HepG2 (cell line): ENCODE data around the gene ATG9A. TPM values are rescaled to one million over a fixed set of nuclear protein-coding genes. Genes with fewer than 3 reads are reported as not detected.

Experiments used
- ESRRA ChIP-seq: sonication (generic); formaldehyde crosslinking; IDR thresholded peaks from 2 replicates; pipeline ENCODE4 v1.5.1; 2020; ENCODE audit warnings: mild to moderate bottlenecking, low read depth, missing genetic modification reagents
- FLYWCH1 ChIP-seq: sonication (generic); formaldehyde crosslinking; IDR thresholded peaks from 2 replicates; pipeline ENCODE4 v1.8.1; 2023; ENCODE audit warnings: mild to moderate bottlenecking, missing genetic modification reagents
- FOXM1 ChIP-seq: sonication (generic); formaldehyde crosslinking; IDR thresholded peaks from 2 replicates; pipeline ENCODE4 v1.5.0; 2020; ENCODE audit warnings: missing genetic modification reagents
- ISL2 ChIP-seq: sonication (generic); formaldehyde crosslinking; IDR thresholded peaks from 2 replicates; pipeline ENCODE4 v1.5.0; 2020; ENCODE audit warnings: missing genetic modification reagents
- MAFF ChIP-seq: IDR thresholded peaks from 2 replicates; pipeline ENCODE4 v1.6.1; 2011; ENCODE audit warnings: low read depth, low read length, improper control_type of control experiment
- SP1 ChIP-seq, 2 experiments: fragments of 450-650 bp in 1 of 2; sonication (generic) in 1 of 2; formaldehyde crosslinking in 1 of 2; IDR thresholded peaks; 2 replicates each; pipeline versions ENCODE4 v1.4.0 to v1.6.1; 2016 to 2020; ENCODE audit warnings: missing genetic modification reagents in 1 of 2
- TGIF2 ChIP-seq: IDR thresholded peaks from 2 replicates; pipeline ENCODE4 v1.6.1; 2016; ENCODE audit warnings: control low read depth, missing compliant biosample characterization
- THAP11 ChIP-seq: IDR thresholded peaks from 2 replicates; pipeline ENCODE4 v1.6.1; 2016; ENCODE audit warnings: missing biosample characterization, missing genetic modification reagents
- TOE1 ChIP-seq: sonication (generic); formaldehyde crosslinking; IDR thresholded peaks from 2 replicates; pipeline ENCODE4 v1.4.0; 2020; ENCODE audit warnings: mild to moderate bottlenecking, missing genetic modification reagents
- ZC3H13 ChIP-seq: sonication (generic); formaldehyde crosslinking; IDR thresholded peaks from 2 replicates; pipeline ENCODE4 v1.8.1; 2023; ENCODE audit warnings: mild to moderate bottlenecking, missing genetic modification reagents, moderate library complexity
- ZC3H4 ChIP-seq: sonication (generic); formaldehyde crosslinking; IDR thresholded peaks from 2 replicates; pipeline ENCODE4 v1.4.0; 2020; ENCODE audit warnings: missing genetic modification reagents, borderline replicate concordance
- ZHX2 ChIP-seq, 2 experiments: sonication (generic) in 1 of 2; formaldehyde crosslinking in 1 of 2; IDR thresholded peaks; 2 replicates each; pipeline versions ENCODE4 v1.6.1 to v1.9.0; 2014 to 2022; ENCODE audit warnings: antibody characterized with exemption in 1 of 2, borderline replicate concordance in 1 of 2, inconsistent platforms in 1 of 2, low read depth in 1 of 2, missing genetic modification reagents in 1 of 2
- ZNF224 ChIP-seq: sonication (generic); formaldehyde crosslinking; IDR thresholded peaks from 2 replicates; pipeline ENCODE4 v1.5.0; 2020; ENCODE audit warnings: mild to moderate bottlenecking, missing genetic modification reagents
- ZNF264 ChIP-seq: sonication (generic); formaldehyde crosslinking; IDR thresholded peaks from 2 replicates; pipeline ENCODE4 v1.4.0; 2020; ENCODE audit warnings: missing genetic modification reagents
- ZNF556 ChIP-seq: sonication (generic); formaldehyde crosslinking; IDR thresholded peaks from 2 replicates; pipeline ENCODE4 v1.4.0; 2020; ENCODE audit warnings: mild to moderate bottlenecking, missing genetic modification reagents, borderline replicate concordance
- ZNF646 ChIP-seq: sonication (generic); formaldehyde crosslinking; IDR thresholded peaks from 2 replicates; pipeline ENCODE4 v1.9.0; 2021; ENCODE audit warnings: mild to moderate bottlenecking, missing genetic modification reagents
- polyA plus RNA-seq, 8 experiments: library from polyadenylated mRNA; depleted of rRNA in 3 of 8; stranded (reverse) in 7 of 8; unstranded in 1 of 8; fragments of >200 nt; fragmentation: Illumina TruSeq in 4 of 8; extraction: Trizol in 4 of 8; gene quantifications; 2 replicates each; pipeline versions ENCODE4 v1.2.1 to v1.2.3, GENCODE V29; 2011 to 2016; ENCODE audit warnings: low read depth in 4 of 8, missing spikeins in 1 of 8, mixed read lengths in 1 of 8; ENCODE audit not compliant: insufficient read depth in 1 of 8
- total RNA-seq, 5 experiments: library from RNA; depleted of rRNA; stranded (reverse); fragments of >200 nt; fragmentation: Illumina TruSeq; extraction: Trizol; gene quantifications; 2 replicates each; pipeline ENCODE4 v1.2.3, GENCODE V29; 2016; ENCODE audit warnings: low read depth in 1 of 5

ATG9A gene
- total and polyA plus RNA-seq, 2 of the 13 experiments (the other 11 are each of a cell fraction or from before 2014, with no cell fraction given), result 35.0 to 131 TPM

DNA sequence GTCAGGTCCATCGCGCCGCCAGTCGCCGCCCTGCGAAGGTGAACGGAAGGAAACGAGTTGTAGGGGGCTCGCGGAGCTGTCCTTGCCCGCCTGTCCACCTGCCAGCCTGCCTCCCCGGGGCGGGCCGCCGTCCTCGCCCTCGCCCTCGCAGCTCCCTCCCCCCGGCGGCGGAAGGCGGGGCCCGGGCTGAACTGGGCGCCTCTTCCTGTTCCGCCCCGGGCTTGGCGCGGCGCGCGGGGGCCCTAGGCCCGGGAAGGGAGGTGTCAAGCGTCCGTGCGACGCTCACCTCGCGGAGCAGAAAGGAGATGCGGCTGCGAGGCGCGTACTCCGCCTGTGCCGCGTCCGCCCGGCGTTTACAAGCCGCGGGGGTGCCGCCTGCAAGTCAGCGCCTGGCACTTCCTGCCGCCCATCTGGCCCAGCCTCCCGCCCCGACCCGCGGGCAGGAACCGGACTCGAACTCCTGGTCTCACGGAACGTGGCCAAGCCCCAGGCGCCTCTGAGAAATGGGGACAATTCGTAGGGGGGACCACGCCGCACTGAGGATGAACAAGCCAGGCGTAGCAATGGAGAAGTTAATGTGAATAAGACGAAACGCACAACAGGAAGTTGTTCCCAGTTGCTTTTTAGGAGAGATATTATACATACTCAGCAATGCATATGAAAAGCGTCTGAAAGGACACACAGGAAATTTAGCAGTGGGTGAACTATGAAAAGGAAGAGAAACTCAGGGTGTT, 52.5 kb downstream of the ATG9A start, which contains the start of gene CNPPD1 (continued):
- TF ChIP-seq ZHX2 (IDR thresholded peaks at IDR 0.05; ENCODE audit: low read depth), result no peak
- TF ChIP-seq ZHX2 (CRISPR knock-in tag; IDR thresholded peaks at IDR 0.05; ENCODE audit: borderline replicate concordance), result no peak; the same call in 1 of the 2 replicates
- TF ChIP-seq ZNF224, result peak; percentile 97; the same call in 1 of the 2 replicates
- peak; percentile 77; the same call in 1 of the 2 replicates for TF ChIP-seq ZNF264 (CRISPR knock-in tag)
- peak; percentile 83 for TF ChIP-seq ISL2 (CRISPR knock-in tag)
- TF ChIP-seq ZNF646 (CRISPR knock-in tag), result no peak
- TF ChIP-seq SP1 (IDR thresholded peaks at IDR 0.05), result no peak
- TF ChIP-seq SP1 (CRISPR knock-in tag; IDR thresholded peaks at IDR 0.05), result peak; percentile 76; the same call in 1 of the 2 replicates
- TF ChIP-seq ZC3H4 (CRISPR knock-in tag), result peak; percentile 88; the same call in 1 of the 2 replicates
- TF ChIP-seq TOE1 (CRISPR knock-in tag), result peak; percentile 84; the same call in 1 of the 2 replicates
- no peak; the same call in none of the 2 replicates for TF ChIP-seq ESRRA (CRISPR knock-in tag)
- no peak for TF ChIP-seq MAFF
- TF ChIP-seq ZC3H13, result peak; percentile 98
- peak; percentile 80 for TF ChIP-seq TGIF2 (CRISPR knock-in tag)
- no peak for TF ChIP-seq FOXM1 (CRISPR knock-in tag)
- peak; percentile 99 for TF ChIP-seq FLYWCH1
- peak; percentile 91 for TF ChIP-seq THAP11 (CRISPR knock-in tag)
- peak; percentile 99 for TF ChIP-seq ZNF556 (CRISPR knock-in tag)
